GM18867 (cell line): Measurements from ENCODE around the gene MB.

Experiments used
- ATAC-seq: cut with Tn5 transposase; IDR thresholded peaks from one replicate; pipeline ENCODE4 v1.9.1; 2021; ENCODE audit warnings: mild to moderate bottlenecking, moderate library complexity; ENCODE audit not compliant: unreplicated experiment

The MB gene

DNA sequence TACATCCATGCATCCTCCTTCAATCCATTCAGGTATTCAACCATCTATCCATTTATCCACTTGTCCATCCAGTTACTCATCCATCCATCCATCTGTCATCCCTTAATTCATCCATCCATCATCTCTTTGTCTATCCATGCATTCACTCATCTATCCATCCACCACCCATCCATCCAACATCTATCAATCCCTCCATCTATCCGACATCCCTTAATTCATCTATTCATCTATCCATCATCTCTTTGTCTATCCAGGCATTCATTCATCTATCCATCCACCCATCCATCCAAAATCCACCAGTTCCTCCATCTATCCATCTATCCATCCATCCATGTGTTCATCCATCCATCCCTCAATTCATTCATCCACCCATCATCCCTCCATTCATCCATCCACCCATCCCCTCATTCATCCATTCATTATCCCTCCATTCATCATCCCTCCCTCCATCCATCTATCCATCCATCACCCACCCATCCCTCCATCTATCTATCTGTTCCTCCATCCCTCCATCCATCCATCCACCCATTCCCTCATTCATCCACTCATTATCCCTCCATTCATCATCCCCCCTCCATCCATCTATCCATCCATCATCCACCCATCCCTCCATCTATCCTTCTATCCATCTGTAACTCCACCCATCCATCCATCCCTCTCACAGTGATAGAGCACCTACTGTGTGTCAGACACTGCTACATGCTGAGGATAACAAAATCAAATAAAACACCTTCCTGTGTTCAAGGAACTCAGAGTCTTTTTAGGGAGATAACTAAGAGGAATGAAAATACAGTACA lies 1.5 kb upstream of the MB start:
- no peak for ATAC-seq

DNA sequence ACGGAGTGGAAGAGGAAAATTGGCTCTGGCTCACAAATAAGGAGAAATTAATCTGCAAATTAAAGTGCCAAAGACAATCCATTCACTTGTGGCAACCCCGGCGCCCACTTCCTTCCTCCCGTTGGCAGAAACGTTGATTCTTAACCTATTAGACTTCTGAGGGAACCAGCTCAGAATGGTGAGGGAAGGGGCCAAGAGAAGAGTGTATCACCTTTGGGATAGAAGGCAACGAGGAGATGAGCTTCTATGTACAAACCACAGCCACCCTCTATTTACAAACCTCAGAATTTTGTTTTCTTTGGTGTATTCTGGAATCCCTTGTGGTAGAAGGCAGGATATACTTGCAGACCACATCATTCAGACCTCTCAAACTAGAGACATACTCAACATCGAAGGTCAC lies 1.1 kb downstream of the MB start:
- no peak for ATAC-seq

DNA sequence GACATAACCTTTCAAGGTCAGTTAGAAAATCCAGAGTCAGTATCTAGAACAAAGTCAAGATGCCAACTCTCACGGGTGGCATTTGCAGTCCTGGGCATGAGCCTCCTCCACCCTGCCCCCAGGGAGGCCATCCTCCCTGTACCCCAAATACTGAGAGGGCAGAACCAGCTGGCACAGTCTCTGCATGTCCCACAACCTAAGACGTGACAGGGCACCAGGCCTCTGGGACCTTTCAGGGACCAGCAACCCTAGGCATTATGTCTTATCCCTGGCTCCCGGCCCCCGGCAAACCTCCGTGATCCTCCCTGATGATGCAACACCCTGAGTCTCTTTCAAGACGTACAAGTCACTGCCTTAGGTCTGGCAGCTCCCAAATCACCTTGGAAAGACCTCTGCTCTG lies 2.0 kb downstream of the MB start:
- no peak for ATAC-seq

DNA sequence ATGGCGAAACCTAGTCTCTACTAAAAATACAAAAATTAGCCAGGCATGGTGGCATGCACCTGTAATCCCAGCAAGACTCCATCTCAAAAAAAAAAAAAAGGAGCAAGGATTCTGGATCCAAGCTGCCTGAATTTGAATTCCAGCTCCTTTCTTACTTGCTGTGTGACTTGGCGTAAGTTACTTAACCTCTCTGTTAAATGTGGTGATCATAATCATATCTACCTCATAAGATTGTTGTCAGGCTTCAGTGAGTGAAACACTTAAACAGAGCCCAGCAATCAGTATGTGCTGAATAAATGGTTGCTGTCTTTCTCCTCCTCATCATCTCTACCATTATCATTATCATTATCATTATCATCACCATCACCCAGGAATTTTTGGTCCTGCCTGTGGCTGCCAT lies 2.7 kb downstream of the MB start:
- no peak for ATAC-seq

DNA sequence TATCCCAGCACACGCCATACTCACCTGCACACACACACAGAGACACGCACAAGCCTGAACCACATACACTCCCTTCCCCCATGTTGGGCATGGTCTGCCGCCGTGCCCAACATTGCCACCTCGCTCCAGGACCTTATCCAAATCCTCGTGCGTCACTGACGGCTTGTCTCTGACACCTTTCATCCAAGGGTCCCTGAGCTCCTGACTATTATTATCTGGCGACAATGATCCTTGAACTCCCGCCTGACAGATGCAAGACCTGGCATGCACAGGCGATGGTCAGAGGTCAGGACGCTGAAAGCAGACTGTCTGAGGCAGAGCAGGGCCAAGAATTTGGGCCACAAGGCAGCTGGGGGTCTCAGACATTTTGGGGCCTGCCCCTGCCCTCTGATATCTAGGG lies 4.2 kb downstream of the MB start:
- no peak for ATAC-seq

DNA sequence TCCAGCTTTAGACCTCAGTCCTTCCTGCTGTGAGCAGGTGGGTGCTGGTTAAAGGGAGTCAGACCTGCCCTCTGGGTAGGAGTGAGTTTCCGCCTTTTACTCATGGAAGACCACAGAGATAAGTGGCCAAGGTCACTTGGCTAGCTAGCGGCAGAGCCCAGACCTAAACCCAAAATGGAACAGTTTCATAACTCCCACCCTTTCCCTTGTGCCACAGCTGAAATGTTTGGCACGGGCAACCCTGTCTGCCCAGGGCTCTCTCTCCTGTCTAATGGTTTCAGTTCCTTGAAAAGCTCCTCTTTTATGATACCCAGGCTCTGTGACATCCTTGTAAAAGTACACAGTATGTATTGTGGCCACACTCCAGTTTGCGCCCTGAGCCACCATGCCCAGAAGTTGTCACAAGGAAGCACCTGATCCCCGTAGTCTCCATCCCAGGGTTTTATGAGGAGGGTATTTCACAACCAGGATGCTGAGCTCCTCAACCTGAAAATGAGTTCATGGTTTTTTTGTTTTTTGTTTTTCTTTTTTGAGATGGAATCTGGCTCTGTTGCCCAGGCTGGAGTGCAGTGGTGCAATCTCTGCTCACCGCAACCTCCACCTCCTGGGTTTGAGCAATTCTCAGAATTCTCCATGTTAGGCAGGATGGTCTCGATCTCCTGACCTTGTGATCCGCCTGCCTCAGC lies 5.1 kb downstream of the MB start:
- no peak for ATAC-seq

DNA sequence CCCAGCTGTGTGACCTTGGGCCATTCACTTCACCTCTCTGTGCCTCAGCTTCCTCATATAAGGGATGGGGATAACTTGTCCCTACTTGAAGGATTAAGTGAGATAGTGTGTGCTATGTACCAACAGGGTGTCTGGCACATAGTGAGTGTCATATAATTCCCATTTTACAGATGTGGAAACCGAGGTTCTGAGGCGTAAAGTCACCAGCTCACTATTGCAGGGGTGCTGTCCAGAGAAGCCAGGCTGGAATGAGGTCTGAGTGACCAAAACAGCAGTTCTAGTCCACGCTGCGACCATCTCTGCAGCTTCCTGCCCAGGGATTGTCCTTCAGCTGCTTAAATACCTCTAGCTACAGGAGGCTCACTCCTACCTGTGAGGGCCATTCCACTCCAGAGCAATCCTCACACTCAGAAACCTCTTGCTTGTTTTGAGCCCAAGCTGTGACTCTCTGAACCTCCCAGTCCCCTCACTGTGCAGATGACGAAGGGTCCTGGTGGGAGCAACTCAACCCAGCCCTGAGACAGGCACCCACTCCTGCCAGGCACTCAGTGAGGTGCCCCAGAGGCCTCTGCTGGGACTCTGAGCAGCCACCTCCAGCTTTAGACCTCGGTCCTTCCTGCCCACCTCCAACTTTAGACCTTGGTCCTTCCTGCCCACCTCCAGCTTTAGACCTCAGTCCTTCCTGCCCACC lies 5.8 kb downstream of the MB start:
- no peak for ATAC-seq

DNA sequence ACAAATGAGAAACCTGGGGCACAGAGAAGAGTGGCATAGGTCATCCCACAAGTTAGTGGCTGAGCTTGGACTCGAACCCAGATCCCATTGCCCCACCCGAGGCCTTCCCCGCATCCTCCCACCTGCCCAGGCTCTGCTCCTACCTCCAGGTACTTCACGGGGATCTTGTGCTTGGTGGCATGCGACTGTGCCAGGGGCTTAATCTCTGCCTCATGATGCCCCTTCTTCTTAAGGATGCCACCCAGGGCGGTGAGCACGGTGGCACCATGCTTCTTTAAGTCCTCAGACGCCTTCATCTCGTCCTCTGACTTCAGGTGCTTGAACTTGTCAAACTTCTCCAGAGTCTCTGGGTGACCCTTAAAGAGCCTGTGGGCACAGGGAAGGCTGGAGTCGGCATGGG lies 6.4 kb downstream of the MB start:
- no peak for ATAC-seq

DNA sequence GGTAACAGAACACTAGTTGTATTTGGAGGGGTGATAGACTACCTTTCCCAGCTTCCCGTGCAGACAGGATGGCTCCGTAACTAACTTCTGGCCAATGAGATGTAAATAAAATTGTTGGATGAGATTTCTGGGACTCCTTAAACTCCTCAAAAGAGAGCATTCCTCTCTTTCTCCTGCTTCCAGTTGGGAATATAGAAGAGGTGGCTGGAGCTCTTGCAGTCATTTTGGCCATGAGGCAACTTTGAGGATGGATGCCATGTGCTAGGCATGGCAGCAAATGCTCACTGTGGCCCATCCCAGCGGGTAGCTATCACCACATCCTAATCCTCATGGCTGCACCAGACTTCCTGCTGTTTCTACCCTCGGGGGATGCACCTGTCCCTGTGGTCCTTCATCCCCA lies 7.4 kb downstream of the MB start:
- ATAC-seq, result no peak

DNA sequence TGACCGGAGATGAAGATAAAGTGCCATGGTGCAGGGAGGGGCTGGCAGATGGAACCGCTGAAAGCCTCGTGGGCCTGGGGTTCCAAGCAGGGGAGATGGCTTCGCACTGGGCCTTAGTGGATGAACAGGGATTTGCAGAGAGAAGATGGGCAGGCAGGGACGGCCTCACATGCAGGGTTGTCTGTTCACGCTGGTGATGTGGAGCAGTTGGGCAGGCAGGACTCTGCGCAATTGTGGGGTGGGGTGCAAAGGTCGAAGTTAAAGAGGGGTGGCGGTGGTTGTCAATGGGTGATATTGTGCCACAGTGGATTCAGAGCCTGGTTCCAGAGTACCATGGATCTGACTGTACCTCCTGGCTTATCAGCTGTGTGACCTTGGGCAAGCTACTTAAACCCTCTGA lies 7.9 kb downstream of the MB start:
- no peak for ATAC-seq

DNA sequence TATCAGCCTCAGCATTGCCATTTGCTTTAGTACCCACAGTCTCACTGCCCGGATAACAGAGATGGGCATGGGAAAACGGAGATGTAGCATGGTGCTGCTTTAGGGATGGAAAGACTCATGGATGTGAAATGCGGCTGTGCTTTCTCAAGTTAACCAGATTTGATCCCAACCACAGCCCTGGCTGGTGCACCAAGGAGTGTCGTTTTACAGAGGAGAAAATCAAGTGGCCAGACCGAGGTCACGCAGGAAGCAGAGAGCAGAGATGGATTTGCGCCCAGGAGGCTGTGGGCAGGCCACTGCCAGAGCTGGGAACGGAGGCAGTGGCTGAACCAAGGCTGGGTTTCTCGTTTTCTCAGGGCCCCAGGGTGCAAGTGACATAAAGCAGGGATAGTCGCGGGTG lies 9.0 kb downstream of the MB start:
- no peak for ATAC-seq

DNA sequence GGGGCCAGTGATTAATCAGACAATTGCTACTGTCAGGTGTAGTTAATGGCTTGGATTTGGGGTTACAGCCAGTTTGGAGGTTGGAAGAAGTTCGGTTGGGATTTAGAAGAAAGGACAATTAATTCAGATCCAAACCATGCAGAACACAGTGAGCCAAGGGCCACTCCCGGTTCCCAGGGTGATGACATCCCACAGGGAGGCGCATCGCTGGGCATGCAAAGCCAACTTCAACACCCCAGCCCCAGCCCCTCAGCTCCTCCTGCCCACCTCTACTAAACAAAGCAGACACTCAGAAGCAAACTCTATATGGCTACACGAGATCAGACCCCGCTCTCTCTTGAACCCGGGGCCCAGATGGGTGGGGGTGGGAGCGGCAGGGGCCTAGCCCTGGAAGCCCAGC lies 10.2 kb downstream of the MB start:
- no peak for ATAC-seq

DNA sequence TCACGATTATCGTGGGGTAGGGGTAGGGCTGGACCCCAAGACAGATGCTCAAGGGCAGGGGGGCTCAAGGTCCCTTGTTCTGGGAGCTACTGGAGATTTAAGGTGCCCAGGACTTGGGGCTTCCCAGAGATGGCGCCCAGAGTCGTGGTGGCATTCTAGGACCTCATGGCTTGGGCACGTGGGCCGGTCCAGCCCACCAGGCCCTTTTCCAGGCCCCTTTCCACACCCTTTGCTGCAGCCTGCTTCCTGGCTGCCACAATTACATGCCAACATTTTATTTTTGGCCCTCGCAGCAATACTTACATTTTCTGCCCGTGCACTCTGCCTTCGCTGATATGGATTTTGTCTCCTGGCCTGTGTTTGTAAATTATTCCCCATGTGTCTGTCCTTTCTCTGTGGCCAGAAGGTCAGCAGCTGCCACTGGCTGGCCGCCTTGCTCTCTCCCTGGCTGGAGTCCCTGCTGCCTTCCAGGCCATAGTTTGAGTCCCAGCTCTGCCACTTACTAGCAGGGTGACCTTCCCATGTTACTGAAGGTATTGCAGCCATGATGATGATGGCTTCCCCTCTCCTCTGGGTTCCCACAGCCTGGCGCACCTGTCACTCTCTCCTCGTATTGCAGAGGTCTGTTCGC lies 11.2 kb downstream of the MB start:
- ATAC-seq, result no peak

DNA sequence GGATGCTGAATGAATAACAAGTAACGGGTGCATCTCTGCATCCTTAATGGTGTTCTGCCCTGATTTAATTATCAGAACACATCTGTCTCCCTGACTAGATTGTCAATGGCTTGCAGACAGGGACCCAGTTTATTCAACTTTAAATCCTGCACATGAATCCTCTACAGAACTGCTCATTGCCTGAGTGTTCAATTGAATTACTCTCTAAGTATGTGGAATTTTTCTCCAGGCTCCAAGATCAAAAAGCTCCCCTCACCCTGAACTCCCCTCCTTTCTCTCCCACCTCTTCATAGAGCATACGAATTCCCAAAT lies 11.8 kb downstream of the MB start:
- ATAC-seq, result no peak

DNA sequence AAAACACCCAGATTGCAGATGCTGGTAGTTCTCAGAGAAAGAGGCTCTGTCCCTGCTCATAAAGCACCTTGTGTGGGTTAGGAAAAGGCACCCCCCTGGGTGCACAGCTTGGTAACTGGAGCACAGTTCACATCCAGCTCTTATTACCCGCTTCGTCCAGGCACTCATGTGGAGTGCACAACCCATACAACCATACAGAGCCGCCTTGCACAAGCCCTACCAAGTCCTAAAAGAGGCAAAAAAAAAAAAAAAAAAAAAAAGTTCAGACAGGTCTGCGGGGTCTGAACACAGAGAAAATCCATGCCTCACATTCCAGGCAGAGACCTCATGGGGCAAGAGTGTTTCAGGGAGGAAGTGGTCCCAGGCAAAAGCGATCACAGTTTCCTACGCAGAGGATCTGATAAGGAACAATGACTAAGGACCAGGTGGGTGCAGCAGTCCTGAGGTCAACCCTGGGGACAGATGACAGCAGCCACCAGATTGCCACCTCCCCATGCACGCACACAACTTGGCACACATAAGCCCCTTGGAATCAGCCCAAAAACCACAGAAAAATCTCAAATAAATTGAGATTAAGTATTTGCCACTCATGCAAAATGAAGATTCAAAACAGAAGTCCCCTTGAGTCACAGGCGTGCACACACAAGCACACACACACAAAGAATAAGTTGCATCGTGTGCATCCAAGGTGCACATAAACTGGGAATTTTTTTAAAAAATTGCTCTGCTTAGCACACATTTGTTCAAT lies 12.3 kb downstream of the MB start:
- no peak for ATAC-seq

DNA sequence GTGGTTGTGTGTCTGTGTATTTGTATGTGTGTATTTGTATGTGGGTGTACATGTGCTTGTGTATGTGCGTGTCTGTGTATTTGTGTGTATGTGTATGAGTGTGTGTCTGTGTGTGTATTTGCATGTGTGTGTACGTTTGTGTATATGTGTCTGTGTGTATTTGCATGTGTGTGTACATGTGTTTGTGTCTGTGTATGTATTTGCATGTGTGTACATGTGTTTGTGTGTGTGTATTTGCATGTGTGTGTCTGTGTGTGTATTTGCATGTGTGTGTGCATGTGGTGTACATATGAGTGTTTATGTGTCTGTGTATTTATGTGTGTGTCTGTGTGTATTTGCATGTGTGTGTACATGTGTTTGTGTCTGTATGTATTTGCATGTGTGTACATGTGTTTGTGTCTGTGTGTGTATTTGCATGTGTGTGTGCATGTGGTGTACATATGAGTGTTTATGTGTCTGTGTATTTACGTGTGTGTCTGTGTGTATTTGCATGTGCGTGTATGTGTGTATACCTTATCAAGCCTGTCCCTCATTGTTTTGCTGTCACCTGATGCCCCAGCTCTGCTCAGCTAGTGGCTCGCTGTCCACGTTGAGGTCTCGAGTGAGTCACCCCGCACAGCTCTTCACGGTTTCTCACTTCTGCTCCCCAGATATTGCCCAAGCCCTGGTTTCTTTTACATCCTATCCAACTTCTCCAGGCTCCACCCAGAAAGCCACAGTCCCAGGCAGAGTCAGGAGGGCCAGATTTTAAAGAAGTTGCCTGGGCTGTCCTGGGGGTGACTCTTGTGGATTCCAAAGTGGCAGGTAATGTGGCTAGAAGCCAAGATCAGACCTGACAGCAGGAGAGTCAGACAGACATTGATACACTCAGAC lies 15.2 kb downstream of the MB start:
- no peak for ATAC-seq

DNA sequence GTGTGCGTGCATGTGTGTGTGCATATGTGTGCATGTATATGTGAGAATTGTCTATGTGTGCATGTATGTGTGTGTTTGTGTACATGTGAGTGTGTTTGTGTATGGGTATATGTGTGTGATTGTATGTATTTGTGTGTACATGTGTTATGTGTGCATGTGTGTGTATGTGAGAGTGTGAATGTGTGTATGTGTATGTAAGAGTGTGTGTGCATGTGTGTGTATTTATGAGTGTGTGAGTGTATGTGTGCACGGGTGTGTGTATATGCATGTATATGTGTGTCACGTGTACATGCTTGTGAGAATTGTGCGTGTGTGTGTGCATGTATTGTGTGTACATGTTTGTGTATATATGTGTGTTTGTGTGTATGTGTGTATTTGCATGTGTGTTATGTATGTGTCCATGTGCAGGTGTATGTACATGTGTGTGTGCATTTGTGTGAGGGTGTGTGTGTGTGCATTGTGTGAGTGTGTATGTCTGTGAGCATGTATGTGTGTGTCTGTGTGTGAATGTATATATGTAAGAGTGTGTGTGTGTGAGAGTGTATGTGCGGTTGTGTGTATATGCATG lies 16.0 kb downstream of the MB start:
- ATAC-seq, result no peak

DNA sequence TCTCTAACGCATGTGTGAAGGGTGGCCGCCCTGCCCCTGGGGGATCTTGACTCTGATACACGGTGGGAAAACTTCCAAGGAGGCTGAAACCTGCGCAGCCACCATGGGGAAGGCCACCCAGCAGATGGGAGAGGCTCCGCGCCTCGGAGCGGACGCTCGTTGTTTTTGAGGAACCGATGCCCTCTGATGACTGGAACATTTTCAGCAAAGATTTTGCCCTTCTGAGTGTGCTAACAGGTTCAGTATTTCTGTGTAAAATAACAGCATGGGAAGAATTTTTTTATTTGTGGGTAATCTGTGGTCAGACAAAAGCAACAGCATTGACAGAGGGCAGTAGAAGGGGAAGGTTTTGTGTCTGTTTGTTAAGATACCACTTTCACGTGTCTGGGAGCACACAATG lies 16.7 kb downstream of the MB start:
- ATAC-seq, result no peak

DNA sequence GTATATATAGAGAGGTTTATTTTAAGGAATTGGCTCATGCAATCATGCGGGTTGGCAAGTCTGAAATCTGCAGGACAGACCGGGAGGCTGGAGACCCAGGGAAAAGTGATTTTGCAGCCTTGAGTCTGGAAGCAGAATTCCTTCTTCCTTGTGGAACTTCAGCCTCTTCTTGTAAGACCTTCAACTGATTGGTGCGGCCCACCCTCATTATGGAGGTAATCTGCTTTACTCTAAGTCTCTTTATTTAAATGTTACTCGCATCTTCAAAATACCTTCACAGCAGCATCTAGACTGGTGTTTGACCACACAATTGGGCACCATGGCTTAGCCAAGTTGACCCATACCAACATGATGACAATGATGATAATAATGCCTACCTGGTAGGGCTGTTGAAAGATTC lies 17.8 kb downstream of the MB start:
- no peak for ATAC-seq

DNA sequence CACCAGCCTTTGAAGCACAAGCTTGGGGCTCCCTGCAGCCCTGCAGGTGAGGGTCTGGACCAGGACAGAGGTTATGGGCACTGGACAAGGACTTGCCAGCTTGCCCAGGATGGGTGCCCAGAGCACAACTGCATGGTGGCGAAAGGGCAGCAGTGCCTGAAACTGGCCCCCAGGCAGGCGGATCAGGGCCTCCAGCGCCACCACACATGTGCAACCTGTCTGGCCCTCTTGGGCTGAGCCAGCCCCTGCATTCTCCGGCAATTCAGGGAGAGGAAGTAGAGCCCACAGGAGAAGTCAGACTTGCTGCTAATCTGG lies 18.8 kb downstream of the MB start:
- ATAC-seq, result no peak
